LNCaP clone FGC (cell line): Measurements from ENCODE around the gene IL6R.
"Not testable (repeated sequence)": the region's sequence is repeated elsewhere in the genome, so short reads cannot be mapped to it uniquely, and the experiment has no call there.

Source experiments
- DNase-seq: peaks from one replicate; pipeline ENCODE4 v3.0.0-alpha.2; 2011; ENCODE audit warnings: low read depth
- H3K4me3 ChIP-seq: 2 replicates; pipeline ENCODE4 v1.5.1; 2011; ENCODE audit warnings: mild to moderate bottlenecking, low read depth, low read length, control low read depth
- CTCF ChIP-seq: IDR thresholded peaks from 2 replicates; pipeline ENCODE4 v1.5.1; 2012; ENCODE audit warnings: mild to moderate bottlenecking; ENCODE audit not compliant: control insufficient read depth, insufficient read depth; ENCODE audit errors: extremely low read depth

IL6R gene

GRCh38 chr1:154420961-154421924, 16.1 kb downstream of the IL6R start:
- TF ChIP-seq CTCF = no peak
- H3K4me3 ChIP-seq = no peak overlapping the region
- no peak for DNase-seq

- DNase-seq = not testable (repeated sequence)
Measured at GRCh38 chr1:154422049-154422448, 16.9 kb downstream of the IL6R start.

GRCh38 chr1:154422521-154422920, 17.4 kb downstream of the IL6R start:
- DNase-seq = no peak
- no peak overlapping the region for H3K4me3 ChIP-seq
- no peak for TF ChIP-seq CTCF

More at GRCh38 chr1:154422049-154422448, 16.9 kb downstream of the IL6R start:
- H3K4me3 ChIP-seq = not testable (repeated sequence)

GRCh38 chr1:154423304-154423987, 18.3 kb downstream of the IL6R start:
- no peak for TF ChIP-seq CTCF
- no peak overlapping the region for H3K4me3 ChIP-seq
- no peak for DNase-seq

GRCh38 chr1:154423988-154424326, 18.8 kb downstream of the IL6R start:
- no peak overlapping the region for H3K4me3 ChIP-seq
- no peak for DNase-seq
- no peak for TF ChIP-seq CTCF

GRCh38 chr1:154425172-154425571, 20.0 kb downstream of the IL6R start:
- TF ChIP-seq CTCF = no peak
- no peak for DNase-seq
- no peak overlapping the region for H3K4me3 ChIP-seq
